HepG2 (cell line): ENCODE measurements around the gene PLXNB2. TPM values are rescaled to one million over a fixed set of nuclear protein-coding genes. Genes with fewer than 3 reads are reported as not detected.
A peak's percentile ranks its signal among the peaks of the same experiment; 100 is the strongest.

Experiments used
- ATF2 ChIP-seq: sonication (generic); formaldehyde crosslinking; IDR thresholded peaks from 2 replicates; pipeline ENCODE4 v1.4.0; 2020; ENCODE audit warnings: missing genetic modification reagents
- CREB3 ChIP-seq: sonication (generic); formaldehyde crosslinking; IDR thresholded peaks from 2 replicates; pipeline ENCODE4 v1.5.0; 2020; ENCODE audit warnings: missing genetic modification reagents
- ELF3 ChIP-seq: IDR thresholded peaks from 2 replicates; pipeline ENCODE4 v1.6.1; 2016; ENCODE audit warnings: missing genetic modification reagents, missing compliant biosample characterization
- HCFC1 ChIP-seq: fragments of 150-350 bp; IDR thresholded peaks from 2 replicates; pipeline ENCODE4 v1.6.1; 2014; ENCODE audit warnings: low read depth, low read length
- MED13 ChIP-seq: sonication (generic); formaldehyde crosslinking; IDR thresholded peaks from 2 replicates; pipeline ENCODE4 v1.5.0; 2020; ENCODE audit warnings: missing genetic modification reagents
- MLXIP ChIP-seq: sonication (generic); formaldehyde crosslinking; IDR thresholded peaks from 2 replicates; pipeline ENCODE4 v1.9.0; 2021; ENCODE audit warnings: missing genetic modification reagents, borderline replicate concordance
- NKX3-1 ChIP-seq: sonication (generic); formaldehyde crosslinking; IDR thresholded peaks from 2 replicates; pipeline ENCODE4 v1.5.0; 2020; ENCODE audit warnings: missing genetic modification reagents
- TBX3 ChIP-seq: fragments of 450-650 bp; IDR thresholded peaks from 2 replicates; pipeline ENCODE4 v1.6.1; 2017; ENCODE audit warnings: antibody characterized with exemption, mild to moderate bottlenecking, inconsistent platforms, borderline replicate concordance
- ZNF552 ChIP-seq: sonication (generic); formaldehyde crosslinking; IDR thresholded peaks from 2 replicates; pipeline ENCODE4 v1.9.0; 2022; ENCODE audit warnings: missing genetic modification reagents, mild to moderate bottlenecking, borderline replicate concordance
- ZNF713 ChIP-seq: sonication (generic); formaldehyde crosslinking; IDR thresholded peaks from 2 replicates; pipeline ENCODE4 v1.4.0; 2020; ENCODE audit warnings: mild to moderate bottlenecking, missing genetic modification reagents
- ZNF773 ChIP-seq: sonication (generic); formaldehyde crosslinking; IDR thresholded peaks from 2 replicates; pipeline ENCODE4 v1.4.0; 2020; ENCODE audit warnings: missing genetic modification reagents, borderline replicate concordance
- ZNF776 ChIP-seq: sonication (generic); formaldehyde crosslinking; IDR thresholded peaks from 2 replicates; pipeline ENCODE4 v1.4.0; 2020; ENCODE audit warnings: mild to moderate bottlenecking, missing genetic modification reagents
- ZNF777 ChIP-seq: sonication (generic); formaldehyde crosslinking; IDR thresholded peaks from 2 replicates; pipeline ENCODE4 v1.4.0; 2020; ENCODE audit warnings: missing genetic modification reagents
- ZNF883 ChIP-seq: sonication (generic); formaldehyde crosslinking; IDR thresholded peaks from 2 replicates; pipeline ENCODE4 v1.5.1; 2020; ENCODE audit warnings: mild to moderate bottlenecking, missing genetic modification reagents; ENCODE audit errors: not compliant biosample characterization
- polyA plus RNA-seq, 8 experiments: library from polyadenylated mRNA; depleted of rRNA in 3 of 8; stranded (reverse) in 7 of 8; unstranded in 1 of 8; fragments of >200 nt; fragmentation: Illumina TruSeq in 4 of 8; extraction: Trizol in 4 of 8; gene quantifications; 2 replicates each; pipeline versions ENCODE4 v1.2.1 to v1.2.3, GENCODE V29; 2011 to 2016; ENCODE audit warnings: low read depth in 4 of 8, missing spikeins in 1 of 8, mixed read lengths in 1 of 8; ENCODE audit not compliant: insufficient read depth in 1 of 8
- total RNA-seq, 5 experiments: library from RNA; depleted of rRNA; stranded (reverse); fragments of >200 nt; fragmentation: Illumina TruSeq; extraction: Trizol; gene quantifications; 2 replicates each; pipeline ENCODE4 v1.2.3, GENCODE V29; 2016; ENCODE audit warnings: low read depth in 1 of 5
- TF ChIP-seq, protein P1 (sequence below): sonication (generic); formaldehyde crosslinking; IDR thresholded peaks from 2 replicates; pipeline ENCODE4 v1.4.0; 2020; ENCODE audit warnings: mild to moderate bottlenecking, missing genetic modification reagents
- TF ChIP-seq, protein P2 (sequence below): sonication (generic); formaldehyde crosslinking; conservative IDR thresholded peaks from 2 replicates; pipeline ENCODE4 v1.4.0; 2020; ENCODE audit warnings: missing genetic modification reagents
- TF ChIP-seq, protein P3 (sequence below): sonication (generic); formaldehyde crosslinking; IDR thresholded peaks from 2 replicates; pipeline ENCODE4 v1.5.0; 2020; ENCODE audit warnings: missing genetic modification reagents
- TF ChIP-seq, protein P4 (sequence below): sonication (generic); formaldehyde crosslinking; IDR thresholded peaks from 2 replicates; pipeline ENCODE4 v1.9.0; 2021; ENCODE audit warnings: missing genetic modification reagents, borderline replicate concordance

The PLXNB2 gene
- total and polyA plus RNA-seq, 2 of the 13 experiments (the other 11 are each of a cell fraction or from before 2014, with no cell fraction given): 32.6 to 68.9 TPM

DNA sequence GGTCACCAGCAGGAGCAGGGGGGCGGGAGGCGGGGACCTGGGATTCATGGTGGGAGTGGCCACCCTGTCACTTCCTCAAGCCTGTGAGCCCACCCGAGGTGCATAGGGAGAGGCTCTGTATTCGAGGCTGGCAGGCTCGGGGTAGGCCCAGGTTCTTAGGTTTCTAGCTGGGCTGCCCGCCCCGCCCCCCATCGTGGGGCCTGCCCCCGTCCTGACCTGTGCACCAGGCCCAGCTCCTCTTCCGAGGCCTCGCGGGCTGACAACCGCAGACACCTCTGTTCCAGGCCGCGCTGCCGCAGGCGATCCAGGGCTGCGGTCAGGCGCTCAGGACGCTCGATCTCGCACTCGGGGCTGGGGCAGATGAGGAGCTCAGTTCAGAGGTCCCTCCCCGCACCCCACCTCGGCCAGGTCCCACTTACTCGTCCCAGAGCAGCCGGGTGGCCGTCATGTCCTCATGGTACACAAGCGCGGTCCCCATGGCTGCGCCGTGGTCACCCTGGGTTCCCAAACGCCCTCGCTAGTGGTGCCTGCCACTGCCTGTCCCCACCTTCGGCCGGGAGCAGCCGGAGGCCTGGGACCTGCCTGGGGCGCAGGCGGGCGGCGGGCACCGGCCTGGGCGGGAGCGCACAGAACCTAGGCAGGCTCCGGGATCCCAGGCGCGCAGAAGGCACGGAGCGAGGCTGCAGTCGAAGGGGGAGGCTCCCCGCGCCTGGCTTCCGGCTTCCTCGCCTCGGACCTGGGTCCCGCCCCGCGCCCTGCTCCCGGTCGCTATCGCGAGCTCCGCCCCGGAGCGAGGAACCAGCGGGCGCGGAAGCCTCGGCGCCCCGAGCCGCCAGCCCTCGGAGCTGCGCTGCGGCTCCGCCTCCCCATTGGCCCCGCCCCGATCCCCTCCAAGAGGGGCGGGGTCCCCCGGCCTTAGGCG lies 56.6 kb downstream of the PLXNB2 start, which contains the start of gene HDAC10 (continued):
- TF ChIP-seq ATF2 (CRISPR knock-in tag): peak; percentile 15; the same call in 1 of the 2 replicates
- peak; percentile 82; the same call in 1 of the 2 replicates for TF ChIP-seq ZNF552 (CRISPR knock-in tag)
- no peak for TF ChIP-seq CREB3
- TF ChIP-seq, protein P1, sequence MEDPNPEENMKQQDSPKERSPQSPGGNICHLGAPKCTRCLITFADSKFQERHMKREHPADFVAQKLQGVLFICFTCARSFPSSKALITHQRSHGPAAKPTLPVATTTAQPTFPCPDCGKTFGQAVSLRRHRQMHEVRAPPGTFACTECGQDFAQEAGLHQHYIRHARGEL (CRISPR knock-in tag): no peak
- TF ChIP-seq, protein P2, sequence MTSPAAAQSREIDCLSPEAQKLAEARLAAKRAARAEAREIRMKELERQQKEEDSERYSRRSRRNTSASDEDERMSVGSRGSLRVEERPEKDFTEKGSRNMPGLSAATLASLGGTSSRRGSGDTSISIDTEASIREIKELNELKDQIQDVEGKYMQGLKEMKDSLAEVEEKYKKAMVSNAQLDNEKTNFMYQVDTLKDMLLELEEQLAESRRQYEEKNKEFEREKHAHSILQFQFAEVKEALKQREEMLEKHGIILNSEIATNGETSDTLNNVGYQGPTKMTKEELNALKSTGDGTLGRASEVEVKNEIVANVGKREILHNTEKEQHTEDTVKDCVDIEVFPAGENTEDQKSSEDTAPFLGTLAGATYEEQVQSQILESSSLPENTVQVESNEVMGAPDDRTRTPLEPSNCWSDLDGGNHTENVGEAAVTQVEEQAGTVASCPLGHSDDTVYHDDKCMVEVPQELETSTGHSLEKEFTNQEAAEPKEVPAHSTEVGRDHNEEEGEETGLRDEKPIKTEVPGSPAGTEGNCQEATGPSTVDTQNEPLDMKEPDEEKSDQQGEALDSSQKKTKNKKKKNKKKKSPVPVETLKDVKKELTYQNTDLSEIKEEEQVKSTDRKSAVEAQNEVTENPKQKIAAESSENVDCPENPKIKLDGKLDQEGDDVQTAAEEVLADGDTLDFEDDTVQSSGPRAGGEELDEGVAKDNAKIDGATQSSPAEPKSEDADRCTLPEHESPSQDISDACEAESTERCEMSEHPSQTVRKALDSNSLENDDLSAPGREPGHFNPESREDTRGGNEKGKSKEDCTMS: no peak
- TF ChIP-seq, protein P3, sequence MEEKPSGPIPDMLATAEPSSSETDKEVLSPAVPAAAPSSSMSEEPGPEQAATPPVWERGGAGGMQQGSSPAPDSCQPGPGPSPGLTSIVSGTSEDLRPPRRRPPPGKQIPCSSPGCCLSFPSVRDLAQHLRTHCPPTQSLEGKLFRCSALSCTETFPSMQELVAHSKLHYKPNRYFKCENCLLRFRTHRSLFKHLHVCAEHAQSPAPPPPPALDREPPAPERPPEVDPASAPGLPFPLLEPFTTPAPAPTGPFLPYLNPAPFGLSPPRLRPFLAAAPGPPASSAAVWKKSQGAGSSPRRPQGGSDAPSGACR (CRISPR knock-in tag): peak; percentile 86
- TF ChIP-seq TBX3: no peak
- TF ChIP-seq NKX3-1 (CRISPR knock-in tag): no peak
- TF ChIP-seq ZNF773: no peak; the same call in 1 of the 2 replicates
- TF ChIP-seq ELF3 (CRISPR knock-in tag): peak; percentile 40; the same call in 1 of the 2 replicates
- no peak for TF ChIP-seq ZNF713 (CRISPR knock-in tag)
- TF ChIP-seq, protein P4, sequence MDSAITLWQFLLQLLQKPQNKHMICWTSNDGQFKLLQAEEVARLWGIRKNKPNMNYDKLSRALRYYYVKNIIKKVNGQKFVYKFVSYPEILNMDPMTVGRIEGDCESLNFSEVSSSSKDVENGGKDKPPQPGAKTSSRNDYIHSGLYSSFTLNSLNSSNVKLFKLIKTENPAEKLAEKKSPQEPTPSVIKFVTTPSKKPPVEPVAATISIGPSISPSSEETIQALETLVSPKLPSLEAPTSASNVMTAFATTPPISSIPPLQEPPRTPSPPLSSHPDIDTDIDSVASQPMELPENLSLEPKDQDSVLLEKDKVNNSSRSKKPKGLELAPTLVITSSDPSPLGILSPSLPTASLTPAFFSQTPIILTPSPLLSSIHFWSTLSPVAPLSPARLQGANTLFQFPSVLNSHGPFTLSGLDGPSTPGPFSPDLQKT (CRISPR knock-in tag): no peak
- TF ChIP-seq ZNF883 (CRISPR knock-in tag): peak; percentile 83
- no peak for TF ChIP-seq MLXIP (CRISPR knock-in tag)
- no peak for TF ChIP-seq HCFC1
- no peak for TF ChIP-seq MED13 (CRISPR knock-in tag)
- peak; percentile 63; the same call in 1 of the 2 replicates for TF ChIP-seq ZNF777 (CRISPR knock-in tag)
- no peak for TF ChIP-seq ZNF776 (CRISPR knock-in tag)
